Neural cell (in vitro differentiated cells): Measurements from ENCODE around the gene GADD45A. TPM values are rescaled to one million over a fixed set of nuclear protein-coding genes. Genes with fewer than 3 reads are reported as not detected.

Experiments
- H2AFZ ChIP-seq: fragments of 200-600, 300-800 bp; sonication (generic), shearing (Covaris generic); 2 replicates; pipeline ENCODE4 v1.6.0; 2014; ENCODE audit warnings: low read depth, mild to moderate bottlenecking, antibody characterized with exemption, low read length, moderate library complexity
- H3F3A ChIP-seq: fragments of 200-600 bp; shearing (Covaris generic); 2 replicates; pipeline ENCODE4 v1.6.1; 2016; ENCODE audit warnings: mild to moderate bottlenecking, moderate library complexity, mixed read lengths, antibody characterized with exemption, low read length; ENCODE audit not compliant: insufficient read depth, poor library complexity, severe bottlenecking
- H3K27ac ChIP-seq: fragments of 200-600, 300-800 bp; sonication (generic), shearing (Covaris generic); 2 replicates; pipeline ENCODE4 v1.5.1; 2014; ENCODE audit warnings: mild to moderate bottlenecking, low read length, moderate library complexity
- H3K27me3 ChIP-seq: fragments of 300-800, 200-600 bp; sonication (generic), shearing (Covaris generic); 2 replicates; pipeline ENCODE4 v1.6.0; 2014; ENCODE audit warnings: mild to moderate bottlenecking, low read depth, low read length, moderate library complexity; ENCODE audit not compliant: insufficient read depth
- H3K36me3 ChIP-seq: fragments of 300-800, 200-600 bp; sonication (generic), shearing (Covaris generic); 2 replicates; pipeline ENCODE4 v1.5.1; 2014; ENCODE audit warnings: mild to moderate bottlenecking, antibody characterized with exemption, low read length, moderate library complexity; ENCODE audit not compliant: insufficient read depth
- H3K4me2 ChIP-seq: fragments of 300-800, 200-600 bp; sonication (generic), shearing (Covaris generic); 2 replicates; pipeline ENCODE4 v1.6.0; 2014; ENCODE audit warnings: mild to moderate bottlenecking, low read length
- H3K4me3 ChIP-seq: fragments of 300-800, 200-600 bp; sonication (generic), shearing (Covaris generic); 2 replicates; pipeline ENCODE4 v1.5.1; 2014; ENCODE audit warnings: mild to moderate bottlenecking, low read length, moderate library complexity
- H3K79me2 ChIP-seq: fragments of 200-600 bp; shearing (Covaris generic); replicated peaks from 2 replicates; pipeline ENCODE4 v1.6.0; 2014; ENCODE audit warnings: mild to moderate bottlenecking, low read length, moderate library complexity; ENCODE audit not compliant: insufficient read depth
- H3K9ac ChIP-seq: fragments of 300-800, 200-600 bp; sonication (generic), shearing (Covaris generic); 2 replicates; pipeline ENCODE4 v1.6.1; 2016; ENCODE audit warnings: mild to moderate bottlenecking, low read length, mixed read lengths
- H3K9me2 ChIP-seq: fragments of 200-600 bp; shearing (Covaris generic); 2 replicates; pipeline ENCODE4 v1.6.1; 2016; ENCODE audit warnings: mild to moderate bottlenecking, low read length, mixed read lengths; ENCODE audit not compliant: insufficient read depth
- H3K9me3 ChIP-seq: fragments of 200-600, 300-800 bp; sonication (generic), shearing (Covaris generic); 2 replicates; pipeline ENCODE4 v1.6.1; 2016; ENCODE audit warnings: mild to moderate bottlenecking, mixed run types, low read length, moderate library complexity, mixed read lengths
- H4K20me1 ChIP-seq: fragments of 200-600 bp; shearing (Covaris generic); 2 replicates; pipeline ENCODE4 v1.6.1; 2016; ENCODE audit warnings: mild to moderate bottlenecking, mixed run types; ENCODE audit not compliant: insufficient read depth
- EP300 ChIP-seq: fragments of 450-650 bp; conservative IDR thresholded peaks from 2 replicates; pipeline ENCODE4 v1.6.1; 2014; ENCODE audit warnings: antibody characterized with exemption, mild to moderate bottlenecking, moderate library complexity; ENCODE audit not compliant: poor library complexity, severe bottlenecking
- EZH2 ChIP-seq: fragments of 200-600, 300-800 bp; shearing (Covaris generic), sonication (generic); IDR thresholded peaks from 2 replicates; pipeline ENCODE4 v1.6.1; 2014; ENCODE audit warnings: antibody characterized with exemption, low read length, borderline replicate concordance, mild to moderate bottlenecking; ENCODE audit not compliant: insufficient read depth, poor library complexity, severe bottlenecking
- MXI1 ChIP-seq: fragments of 450-650 bp; conservative IDR thresholded peaks from 2 replicates; pipeline ENCODE4 v1.6.1; 2014; ENCODE audit warnings: antibody characterized with exemption, mild to moderate bottlenecking; ENCODE audit not compliant: poor library complexity, severe bottlenecking
- POLR2AphosphoS5 ChIP-seq: IDR thresholded peaks from 2 replicates; pipeline ENCODE4 v1.6.1; 2012
- RAD21 ChIP-seq: fragments of 450-650 bp; conservative IDR thresholded peaks from 2 replicates; pipeline ENCODE4 v1.6.1; 2014; ENCODE audit warnings: antibody characterized with exemption, mild to moderate bottlenecking, moderate library complexity
- REST ChIP-seq: IDR thresholded peaks from 2 replicates; pipeline ENCODE4 v1.6.1; 2012; ENCODE audit warnings: borderline replicate concordance
- SMC3 ChIP-seq: fragments of 450-650 bp; conservative IDR thresholded peaks from 2 replicates; pipeline ENCODE4 v1.6.1; 2014; ENCODE audit warnings: antibody characterized with exemption, mild to moderate bottlenecking, moderate library complexity; ENCODE audit not compliant: poor library complexity
- TAF1 ChIP-seq: IDR thresholded peaks from 2 replicates; pipeline ENCODE4 v1.6.1; 2012; ENCODE audit warnings: low read depth
- polyA plus RNA-seq: library from polyadenylated mRNA; depleted of rRNA; stranded (reverse); fragments of >200 nt; gene quantifications from 2 replicates; pipeline ENCODE4 v1.2.3, GENCODE V29; 2014
- TF ChIP-seq, protein P1 (sequence below): fragments of 450-650 bp; IDR thresholded peaks from 2 replicates; pipeline ENCODE4 v1.5.1; 2014; ENCODE audit warnings: antibody characterized with exemption, mild to moderate bottlenecking, moderate library complexity; ENCODE audit not compliant: poor library complexity, severe bottlenecking

The GADD45A gene
- polyA plus RNA-seq, 1 donor from 2014 or later, result 13.7 TPM

DNA sequence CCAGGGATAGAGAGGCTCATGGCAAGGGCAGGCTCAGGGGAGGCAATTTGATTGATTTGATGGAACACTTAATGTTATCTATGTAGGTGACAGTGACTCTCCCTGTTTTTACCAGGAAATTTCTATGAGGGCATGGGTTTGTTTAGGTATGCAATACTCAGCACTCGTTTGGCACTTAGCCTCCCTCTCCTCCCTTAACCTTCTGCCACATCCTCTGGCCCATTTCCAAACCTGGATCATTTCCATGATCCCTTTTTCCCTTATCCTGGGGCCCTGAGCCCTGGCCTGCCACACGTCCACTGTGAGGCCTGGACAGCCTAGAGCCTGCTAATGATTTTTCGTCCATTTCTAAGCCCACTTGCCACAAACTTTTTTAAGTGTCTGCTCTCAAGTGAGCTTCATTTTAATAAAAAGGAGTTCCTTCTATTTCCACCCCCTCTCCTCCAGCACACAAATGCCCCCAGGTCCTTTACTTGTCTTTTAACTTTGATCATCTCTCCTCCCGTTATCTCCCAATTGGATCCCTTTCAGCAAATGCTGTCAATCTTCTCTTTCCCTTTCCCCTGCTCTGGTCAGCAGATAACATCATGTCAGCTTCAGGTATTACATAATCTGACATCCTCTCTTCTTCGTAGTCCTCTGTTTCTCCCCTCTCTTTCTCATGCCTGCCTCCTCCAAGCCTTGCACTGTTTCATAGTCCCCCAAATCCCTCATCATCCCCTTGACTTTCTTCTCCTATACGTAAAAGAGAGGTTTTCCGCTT, 37.8 kb upstream of the GADD45A start:
- no peaks in the 10 kb centered on the region for H3K36me3 ChIP-seq
- no peak overlapping the region for H3K4me3 ChIP-seq
- peak overlapping the region; percentile 17 for H2AFZ ChIP-seq
- H3F3A ChIP-seq, result no peaks in the 10 kb centered on the region
- H3K27me3 ChIP-seq, result no peaks in the 10 kb centered on the region
- no peaks in the 10 kb centered on the region for H3K79me2 ChIP-seq
- no peaks in the 10 kb centered on the region for H3K9me2 ChIP-seq
- H3K27ac ChIP-seq, result peak overlapping the region; percentile 46
- no peak overlapping the region for H3K4me2 ChIP-seq
- TF ChIP-seq, protein P1, sequence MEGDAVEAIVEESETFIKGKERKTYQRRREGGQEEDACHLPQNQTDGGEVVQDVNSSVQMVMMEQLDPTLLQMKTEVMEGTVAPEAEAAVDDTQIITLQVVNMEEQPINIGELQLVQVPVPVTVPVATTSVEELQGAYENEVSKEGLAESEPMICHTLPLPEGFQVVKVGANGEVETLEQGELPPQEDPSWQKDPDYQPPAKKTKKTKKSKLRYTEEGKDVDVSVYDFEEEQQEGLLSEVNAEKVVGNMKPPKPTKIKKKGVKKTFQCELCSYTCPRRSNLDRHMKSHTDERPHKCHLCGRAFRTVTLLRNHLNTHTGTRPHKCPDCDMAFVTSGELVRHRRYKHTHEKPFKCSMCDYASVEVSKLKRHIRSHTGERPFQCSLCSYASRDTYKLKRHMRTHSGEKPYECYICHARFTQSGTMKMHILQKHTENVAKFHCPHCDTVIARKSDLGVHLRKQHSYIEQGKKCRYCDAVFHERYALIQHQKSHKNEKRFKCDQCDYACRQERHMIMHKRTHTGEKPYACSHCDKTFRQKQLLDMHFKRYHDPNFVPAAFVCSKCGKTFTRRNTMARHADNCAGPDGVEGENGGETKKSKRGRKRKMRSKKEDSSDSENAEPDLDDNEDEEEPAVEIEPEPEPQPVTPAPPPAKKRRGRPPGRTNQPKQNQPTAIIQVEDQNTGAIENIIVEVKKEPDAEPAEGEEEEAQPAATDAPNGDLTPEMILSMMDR, result no peak
- H3K9ac ChIP-seq, result no peak overlapping the region
- H4K20me1 ChIP-seq, result no peaks in the 10 kb centered on the region
- no peaks in the 10 kb centered on the region for H3K9me3 ChIP-seq

DNA sequence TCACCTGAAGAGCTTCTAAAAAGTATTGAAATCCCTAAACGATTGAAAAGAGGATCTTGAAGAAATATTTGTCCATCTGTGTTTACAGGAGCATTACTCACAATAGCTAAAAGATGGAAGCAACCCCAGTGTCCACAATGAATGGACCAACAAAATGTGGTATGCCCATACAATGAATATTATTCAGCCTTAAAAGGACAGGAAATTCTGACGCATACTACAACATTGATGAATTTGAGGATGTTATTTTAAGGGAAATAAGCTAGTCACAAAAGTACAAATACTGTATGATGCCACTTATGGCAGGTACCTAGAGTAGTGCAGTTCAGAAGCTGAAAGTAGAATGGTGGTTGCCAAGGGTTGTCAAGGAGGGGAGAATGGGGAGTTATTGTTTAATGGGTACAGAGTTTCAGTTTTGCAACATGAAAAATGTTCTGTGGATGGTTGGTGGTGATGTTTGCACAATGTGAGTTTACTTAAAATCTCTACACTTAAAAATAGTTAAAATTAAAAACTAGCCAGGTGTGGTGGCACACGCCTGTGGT, 37.1 kb upstream of the GADD45A start:
- H2AFZ ChIP-seq, result no peak overlapping the region
- H3K27me3 ChIP-seq, result no peaks in the 10 kb centered on the region
- no peaks in the 10 kb centered on the region for H3K36me3 ChIP-seq
- H3K9me2 ChIP-seq, result no peaks in the 10 kb centered on the region
- no peaks in the 10 kb centered on the region for H4K20me1 ChIP-seq
- H3K27ac ChIP-seq, result no peak overlapping the region
- H3F3A ChIP-seq, result no peaks in the 10 kb centered on the region
- H3K9me3 ChIP-seq, result no peaks in the 10 kb centered on the region
- H3K79me2 ChIP-seq, result no peaks in the 10 kb centered on the region
- H3K4me2 ChIP-seq, result no peak overlapping the region
- TF ChIP-seq EZH2 (no peak), SMC3 (no peak), REST (no peak), EP300 (no peak), MXI1 (no peak), POLR2AphosphoS5 (no peak), RAD21 (no peak), TAF1 (no peak)
- TF ChIP-seq, protein P1, result no peak
- H3K4me3 ChIP-seq, result no peak overlapping the region
- H3K9ac ChIP-seq, result no peak overlapping the region
